GM12878 (cell line): ENCODE data around the gene JTB. TPM values are rescaled to one million over a fixed set of nuclear protein-coding genes. Genes with fewer than 3 reads are reported as not detected.

ENCODE experiments used
- BCL11A ChIP-seq: IDR thresholded peaks from 2 replicates; pipeline ENCODE4 v1.6.1; 2011; ENCODE audit warnings: low read depth, low read length
- CEBPB ChIP-seq, 2 experiments: fragments of 150-350 bp in 1 of 2; IDR thresholded peaks; 2 replicates each; pipeline ENCODE4 v1.6.1; 2012 to 2014; ENCODE audit warnings: low read depth in 2 of 2, low read length in 2 of 2, borderline replicate concordance in 1 of 2, inconsistent platforms in 1 of 2
- IKZF1 ChIP-seq: fragments of 450-650 bp; conservative IDR thresholded peaks from 2 replicates; pipeline ENCODE4 v1.6.1; 2017; ENCODE audit warnings: antibody characterized with exemption, mild to moderate bottlenecking
- IKZF2 ChIP-seq, 2 experiments: fragments of 450-650 bp; IDR thresholded peaks; 2 replicates each; pipeline ENCODE4 v1.6.1; 2017; ENCODE audit warnings: mild to moderate bottlenecking in 2 of 2, moderate library complexity in 2 of 2
- LARP7 ChIP-seq: fragments of 450-650 bp; IDR thresholded peaks from 2 replicates; pipeline ENCODE4 v1.6.1; 2017; ENCODE audit warnings: mild to moderate bottlenecking
- MEF2B ChIP-seq: fragments of 450-650 bp; IDR thresholded peaks from 2 replicates; pipeline ENCODE4 v1.6.1; 2018; ENCODE audit warnings: mild to moderate bottlenecking, moderate library complexity; ENCODE audit not compliant: partially characterized antibody, poor library complexity, severe bottlenecking
- MTA2 ChIP-seq: fragments of 450-650 bp; IDR thresholded peaks from 2 replicates; pipeline ENCODE4 v1.6.1; 2016; ENCODE audit warnings: low read depth, mild to moderate bottlenecking, moderate library complexity
- PAX5 ChIP-seq: IDR thresholded peaks from 2 replicates; pipeline ENCODE4 v1.6.1; 2011; ENCODE audit warnings: low read depth, low read length, borderline replicate concordance
- PBX3 ChIP-seq: IDR thresholded peaks from 2 replicates; pipeline ENCODE4 v1.6.1; 2011; ENCODE audit warnings: mild to moderate bottlenecking, low read depth, low read length, moderate library complexity; ENCODE audit not compliant: insufficient replicate concordance
- RAD51 ChIP-seq: fragments of 450-650 bp; IDR thresholded peaks from 2 replicates; pipeline ENCODE4 v1.6.1; 2016; ENCODE audit warnings: moderate library complexity, mild to moderate bottlenecking, inconsistent platforms
- REST ChIP-seq: IDR thresholded peaks from 2 replicates; pipeline ENCODE4 v1.6.1; 2012; ENCODE audit warnings: mild to moderate bottlenecking, low read depth, low read length
- SMAD1 ChIP-seq: fragments of 450-650 bp; IDR thresholded peaks from 2 replicates; pipeline ENCODE4 v1.6.1; 2018; ENCODE audit warnings: mild to moderate bottlenecking, low read depth; ENCODE audit not compliant: partially characterized antibody
- SMARCA5 ChIP-seq: fragments of 450-650 bp; IDR thresholded peaks from 2 replicates; pipeline ENCODE4 v1.6.1; 2017; ENCODE audit warnings: mild to moderate bottlenecking
- SPI1 ChIP-seq: IDR thresholded peaks from 2 replicates; pipeline ENCODE4 v1.6.1; 2011; ENCODE audit warnings: low read depth, mild to moderate bottlenecking, low read length, moderate library complexity, borderline replicate concordance; ENCODE audit not compliant: insufficient read depth
- SRF ChIP-seq, 2 experiments: IDR thresholded peaks; 2 replicates each; pipeline ENCODE4 v1.6.1; 2011; ENCODE audit warnings: low read depth in 2 of 2, low read length in 2 of 2, mild to moderate bottlenecking in 1 of 2, moderate library complexity in 1 of 2
- USF1 ChIP-seq: IDR thresholded peaks from 2 replicates; pipeline ENCODE4 v1.6.1; 2011; ENCODE audit warnings: borderline replicate concordance, low read depth, mild to moderate bottlenecking, moderate library complexity, mixed read lengths, low read length; ENCODE audit not compliant: insufficient read depth; ENCODE audit errors: extremely low read length
- ZNF24 ChIP-seq: fragments of 450-650 bp; IDR thresholded peaks from 2 replicates; pipeline ENCODE4 v1.6.1; 2017; ENCODE audit warnings: antibody characterized with exemption, mild to moderate bottlenecking
- ZNF687 ChIP-seq: fragments of 450-650 bp; IDR thresholded peaks from 2 replicates; pipeline ENCODE4 v1.6.1; 2017; ENCODE audit warnings: mild to moderate bottlenecking, moderate library complexity
- polyA plus RNA-seq, 11 experiments: library from polyadenylated mRNA; depleted of rRNA in 4 of 11; unstranded in 6 of 11; stranded (reverse) in 5 of 11; fragments of >200 nt; fragmentation: Nextera tagmentation in 4 of 11; fragmentation: Illumina TruSeq in 1 of 11; extraction: Ambion mirVana in 4 of 11; extraction: Trizol in 1 of 11; gene quantifications; 1 replicate in 1 of 11; 2 replicates in 10 of 11; pipeline versions ENCODE4 v1.2.1 to v1.2.3, GENCODE V29; 2011 to 2016; ENCODE audit warnings: inconsistent platforms in 2 of 11, missing spikeins in 2 of 11, low read depth in 1 of 11
- total RNA-seq, 4 experiments: library from RNA; depleted of rRNA in 3 of 4; stranded (reverse); fragments of >200 nt in 3 of 4; fragmentation: Illumina TruSeq in 1 of 4; extraction: Trizol in 1 of 4; gene quantifications; 2 replicates each; pipeline versions ENCODE4 v1.2.1 to v1.2.3, GENCODE V29; 2013 to 2021

JTB gene
- total and polyA plus RNA-seq, 10 of the 15 experiments (the other 5 are each of a cell fraction or from before 2014, with no cell fraction given), result 25.0 to 298 (median 155) TPM

- TF ChIP-seq ZNF687 (peak; percentile 73), SMAD1 (no peak), LARP7 (no peak; the same call in 1 of the 2 replicates), SMARCA5 (no peak), RAD51 (peak; percentile 97), IKZF1 (0 out of 2 replicates have a peak, but pooled peaks have one; percentile 26), REST (no peak), ZNF24 (no peak), SPI1 (no peak), CEBPB (IDR thresholded peaks at IDR 0.05; ENCODE audit: borderline replicate concordance in 1 of 2, low read depth in 2 of 2, low read length in 2 of 2) (no peak), MEF2B (no peak), USF1 (peak; percentile 76), MTA2 (no peak), PBX3 (no peak), IKZF2 (IDR thresholded peaks at IDR 0.05) (peak in 1 of 2 experiments; percentile 22; a peak in 2 of 4 replicates), BCL11A (no peak), SRF (IDR thresholded peaks at IDR 0.05; ENCODE audit: low read depth in 2 of 2, low read length in 2 of 2) (no peak), PAX5 (no peak)
These were observed 15.1 kb downstream of the JTB start (continued) for GRCh38 chr1:153962088-153963029.
